Stimulated activated CD4-positive, alpha-beta T cell treated with anti-CD3 and anti-CD28 coated beads, TNF-alpha, amount 100 ng/mL, for 24 hours (primary cell): ENCODE data around the gene PLA2G4D.

Experiments
- DNase-seq, 3 experiments: peaks; one replicate each; pipeline ENCODE4 v3.0.0-alpha.2; 2020; ENCODE audit warnings: low read depth in 3 of 3

PLA2G4D gene

GRCh38 chr15:42020713-42021273 is 73.6 kb downstream of the PLA2G4D start, which contains the start of gene PLA2G4E:
Gene PLA2G4E (minus strand): TSS chr15:42021042. CDS start chr15:42021030, 12 bp downstream.
- DNase-seq: no peak

DNA sequence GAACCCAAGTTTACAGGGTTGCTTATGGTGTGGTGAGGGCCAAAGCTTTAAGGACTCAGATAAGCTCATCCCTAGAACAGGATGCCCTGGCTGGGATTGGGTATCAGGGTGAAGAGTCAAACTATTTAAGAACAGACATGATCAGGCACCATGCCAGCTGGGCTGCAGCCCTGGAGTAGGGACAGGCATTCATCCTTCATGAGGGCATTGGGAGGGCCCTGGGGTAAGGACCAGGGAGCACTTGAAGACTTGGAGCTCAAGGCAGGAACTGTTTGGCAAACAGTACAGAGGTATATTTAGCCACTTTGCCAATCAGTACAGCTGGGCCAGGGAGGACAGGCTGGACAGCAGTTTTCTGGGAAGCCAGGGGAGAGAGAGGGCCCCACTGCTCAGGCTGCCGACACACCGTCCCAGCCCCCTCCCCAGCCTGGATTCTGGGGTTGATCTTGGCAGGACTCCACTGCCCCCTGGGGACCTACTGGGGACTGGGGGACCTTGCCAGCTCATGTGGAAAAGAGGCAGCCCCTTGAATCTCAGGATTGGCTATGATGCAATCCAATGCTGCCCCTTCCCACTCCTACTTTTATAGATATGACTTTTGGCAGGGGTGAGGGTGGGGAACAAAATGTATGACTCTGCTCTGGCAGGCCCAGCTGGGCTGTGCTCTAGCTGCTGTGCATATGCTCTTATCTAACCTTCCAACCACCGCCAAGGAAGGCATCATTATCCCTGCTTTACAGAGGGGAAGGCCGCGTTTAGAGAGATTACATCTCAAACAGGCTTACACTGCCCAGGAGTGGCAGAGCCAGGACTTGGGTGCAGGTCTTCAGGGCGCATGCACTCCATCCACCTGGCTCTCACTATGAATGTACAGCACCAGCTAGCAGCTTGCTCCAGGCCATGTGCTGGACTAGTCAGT is 75.8 kb downstream of the PLA2G4D start:
- DNase-seq: no peak
